ENCODE results near the gene SPSB4.
"Not testable (repeated sequence)": the region's sequence is repeated elsewhere in the genome, so short reads cannot be mapped to it uniquely, and the experiment has no call there.

Gene SPSB4

GRCh38 chr3:141050576-141051442, at the start of gene SPSB4:
Gene SPSB4, plus strand, starts transcription at chr3:141051347. Its CDS starts 14,758 bp downstream, at chr3:141066105.
- no peak for DNase-seq (ENCODE audit: low read depth, low spot score)

GRCh38 chr3:141006344-141006743, 44.8 kb upstream of the SPSB4 start:
- DNase-seq (ENCODE audit: low read depth, low spot score) = no peak

GRCh38 chr3:141009496-141009895, 41.7 kb upstream of the SPSB4 start:
- no peak for DNase-seq (ENCODE audit: low read depth, low spot score)

- no peak for DNase-seq (ENCODE audit: low read depth, low spot score)
Observed at GRCh38 chr3:141011232-141011996, 39.7 kb upstream of the SPSB4 start.

- DNase-seq (ENCODE audit: low read depth, low spot score) = no peak
Observed at GRCh38 chr3:141011997-141012262, 39.2 kb upstream of the SPSB4 start.

GRCh38 chr3:141012571-141012970, 38.6 kb upstream of the SPSB4 start:
- DNase-seq (ENCODE audit: low read depth, low spot score) = no peak

- no peak for DNase-seq (ENCODE audit: low read depth, low spot score)
Observed at GRCh38 chr3:141015481-141015880, 35.7 kb upstream of the SPSB4 start.

- DNase-seq (ENCODE audit: low read depth, low spot score) = not testable (repeated sequence)
Observed at GRCh38 chr3:141017366-141018322, 33.5 kb upstream of the SPSB4 start.

- no peak for DNase-seq (ENCODE audit: low read depth, low spot score)
Observed at GRCh38 chr3:141019244-141019643, 31.9 kb upstream of the SPSB4 start.

GRCh38 chr3:141020143-141020830, 30.9 kb upstream of the SPSB4 start:
- DNase-seq (ENCODE audit: low read depth, low spot score) = no peak

GRCh38 chr3:141021261-141021660, 29.9 kb upstream of the SPSB4 start:
- DNase-seq (ENCODE audit: low read depth, low spot score) = no peak

GRCh38 chr3:141030296-141030695, 20.9 kb upstream of the SPSB4 start:
- DNase-seq (ENCODE audit: low read depth, low spot score) = no peak

GRCh38 chr3:141039589-141039988, 11.6 kb upstream of the SPSB4 start:
- DNase-seq (ENCODE audit: low read depth, low spot score) = no peak

GRCh38 chr3:141044695-141045641, 6.2 kb upstream of the SPSB4 start:
- DNase-seq (ENCODE audit: low read depth, low spot score) = no peak

- DNase-seq (ENCODE audit: low read depth, low spot score) = no peak
Observed at GRCh38 chr3:141045849-141046248, 5.3 kb upstream of the SPSB4 start.

- no peak for DNase-seq (ENCODE audit: low read depth, low spot score)
Observed at GRCh38 chr3:141047168-141047567, 4.0 kb upstream of the SPSB4 start.

GRCh38 chr3:141049681-141050080, 1.5 kb upstream of the SPSB4 start:
- DNase-seq (ENCODE audit: low read depth, low spot score) = no peak

- DNase-seq (ENCODE audit: low read depth, low spot score) = no peak
Observed at GRCh38 chr3:141051443-141052200, 475 bp downstream of the SPSB4 start.

All from smooth muscle cell of the brain vasculature (primary cell).